ENCODE measurements around the gene YBX1.
"Not testable (repeated sequence)": the region's sequence is repeated elsewhere in the genome, so short reads cannot be mapped to it uniquely, and the experiment has no call there.

The YBX1 gene

GRCh38 chr1:42713293-42713692 lies 31.1 kb downstream of the YBX1 start:
- FAIRE-seq (no peak), DNase-seq (ENCODE audit: insufficient read length, low spot score) (no peak)
- TF ChIP-seq TAF1 (IDR thresholded peaks at IDR 0.05; ENCODE audit: low read depth, low read length) = no peak
- no peak for TF ChIP-seq SPI1 (IDR thresholded peaks at IDR 0.05; ENCODE audit: low read depth, low read length)
- no peak for TF ChIP-seq POLR2A (IDR thresholded peaks at IDR 0.05; ENCODE audit: low read depth, low read length)
- TF ChIP-seq PAX5 (IDR thresholded peaks at IDR 0.05; ENCODE audit: insufficient read depth, low read length, severe bottlenecking) = no peak
- no peak for TF ChIP-seq POLR2AphosphoS5 (IDR thresholded peaks at IDR 0.05; ENCODE audit: low read depth, low read length)
- TF ChIP-seq POU2F2 (IDR thresholded peaks at IDR 0.05; ENCODE audit: low read depth, low read length) = no peak

DNA sequence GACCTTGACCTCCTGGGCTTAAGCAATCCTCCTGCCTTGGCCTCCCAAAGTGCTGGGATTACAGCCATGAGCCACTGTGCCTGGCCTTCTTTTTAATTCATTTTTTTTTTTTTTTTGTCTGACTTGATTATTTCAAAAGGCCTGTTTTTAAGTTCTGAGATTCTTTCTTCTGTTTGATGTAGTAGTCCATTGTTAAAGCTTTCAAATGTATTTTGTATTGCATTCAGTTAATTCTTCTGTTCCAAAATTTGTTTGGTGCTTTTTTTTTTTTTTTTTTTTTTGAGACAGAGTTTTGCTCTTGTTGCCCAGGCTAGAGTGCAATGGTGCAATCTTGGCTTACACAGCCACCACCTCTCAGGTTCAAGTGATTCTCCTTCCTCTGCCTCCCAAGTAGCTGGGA lies 32.2 kb downstream of the YBX1 start:
- not testable (repeated sequence) for FAIRE-seq; DNase-seq (ENCODE audit: insufficient read length, low spot score)

DNA sequence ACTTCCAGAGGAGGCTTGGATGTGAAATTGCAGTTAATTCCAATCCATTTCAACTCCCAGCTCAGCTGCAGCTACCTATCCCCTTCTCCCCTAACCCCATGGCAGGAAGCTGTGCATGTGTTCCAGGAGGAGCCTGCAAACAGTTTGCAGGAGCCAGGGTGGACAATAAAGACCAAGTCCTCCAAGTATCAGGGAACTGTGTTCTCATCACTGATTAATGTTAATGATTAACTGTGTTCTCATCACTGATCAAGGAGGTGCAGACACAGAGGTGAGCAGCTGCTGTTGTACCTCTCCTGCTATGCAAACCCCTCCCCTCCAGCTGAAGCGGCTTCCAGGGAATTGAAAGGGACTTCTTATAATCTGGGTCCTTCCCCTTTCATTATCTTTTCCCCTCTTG lies 38.6 kb downstream of the YBX1 start:
- no peak for FAIRE-seq
- TF ChIP-seq POLR2AphosphoS5 (IDR thresholded peaks at IDR 0.05; ENCODE audit: low read depth, low read length) = no peak
- TF ChIP-seq PAX5 (IDR thresholded peaks at IDR 0.05; ENCODE audit: insufficient read depth, low read length, severe bottlenecking) = no peak
- no peak for TF ChIP-seq TAF1 (IDR thresholded peaks at IDR 0.05; ENCODE audit: low read depth, low read length)
- TF ChIP-seq POLR2A (IDR thresholded peaks at IDR 0.05; ENCODE audit: low read depth, low read length) = no peak
- TF ChIP-seq SPI1 (IDR thresholded peaks at IDR 0.05; ENCODE audit: low read depth, low read length) = no peak
- TF ChIP-seq POU2F2 (IDR thresholded peaks at IDR 0.05; ENCODE audit: low read depth, low read length) = no peak
- no peak for DNase-seq (ENCODE audit: insufficient read length, low spot score)

DNA sequence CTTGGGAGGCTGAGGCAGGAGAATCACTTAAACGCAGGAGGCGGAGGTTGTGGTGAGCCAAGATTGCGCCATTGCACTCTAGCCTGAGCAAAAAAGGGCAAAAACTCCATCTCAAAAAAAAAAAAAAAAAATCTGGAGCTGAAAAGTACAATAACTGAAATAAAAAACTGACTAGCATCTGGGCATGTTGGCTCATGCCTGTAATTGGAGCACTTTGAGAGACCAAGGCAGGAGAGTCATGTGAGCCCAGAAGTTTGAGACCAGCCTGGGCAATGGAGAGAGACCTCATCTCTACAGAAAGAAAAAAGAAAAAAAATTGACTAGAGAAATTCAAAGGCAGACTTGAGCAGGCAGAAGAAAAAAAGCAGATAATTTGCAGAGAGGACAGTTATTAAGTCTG lies 39.7 kb downstream of the YBX1 start:
- TF ChIP-seq SPI1 (IDR thresholded peaks at IDR 0.05; ENCODE audit: low read depth, low read length) (no peak), PAX5 (IDR thresholded peaks at IDR 0.05; ENCODE audit: insufficient read depth, low read length, severe bottlenecking) (no peak), TAF1 (IDR thresholded peaks at IDR 0.05; ENCODE audit: low read depth, low read length) (no peak), POLR2AphosphoS5 (IDR thresholded peaks at IDR 0.05; ENCODE audit: low read depth, low read length) (no peak), POU2F2 (IDR thresholded peaks at IDR 0.05; ENCODE audit: low read depth, low read length) (no peak)
- no peak for FAIRE-seq
- DNase-seq (ENCODE audit: insufficient read length, low spot score) = no peak

DNA sequence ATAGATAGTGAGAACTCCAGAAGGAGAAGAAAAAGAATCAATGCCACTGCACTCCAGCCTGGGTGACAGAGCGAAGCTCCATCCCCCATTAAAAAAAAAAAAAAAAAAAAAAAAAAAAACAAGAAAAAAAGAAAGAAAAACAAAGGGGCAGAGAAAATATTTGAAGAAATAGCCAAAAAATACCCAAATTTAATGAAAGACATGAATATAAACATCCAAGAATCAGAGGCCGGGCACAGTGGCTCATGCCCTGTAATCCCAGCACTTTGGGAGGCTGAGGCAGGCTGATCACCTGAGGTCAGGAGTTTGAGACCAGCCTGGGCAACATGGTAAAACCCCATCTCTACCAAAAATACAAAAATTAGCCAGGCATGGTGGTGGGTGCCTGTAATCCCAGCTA lies 40.2 kb downstream of the YBX1 start:
- not testable (repeated sequence) for FAIRE-seq; DNase-seq (ENCODE audit: insufficient read length, low spot score)

DNA sequence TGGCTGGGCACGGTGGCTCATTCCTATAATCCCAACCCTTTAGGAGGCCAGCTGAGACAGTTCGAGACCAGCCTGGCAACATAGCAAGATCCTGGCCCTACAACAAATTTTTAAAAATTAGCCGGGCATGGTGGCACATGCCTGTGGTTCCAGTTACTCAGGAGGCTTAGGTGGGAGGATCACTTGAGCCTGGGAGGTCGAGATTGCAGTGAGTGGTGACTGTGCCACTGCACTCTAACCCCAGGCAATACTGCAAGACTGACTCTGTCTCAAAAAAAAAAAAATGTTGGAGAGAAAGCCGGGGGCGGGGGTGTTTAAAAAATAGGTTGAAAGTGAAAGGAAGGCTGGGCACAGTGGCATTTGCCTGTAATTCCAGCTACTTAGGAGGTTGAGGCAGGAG lies 41.3 kb downstream of the YBX1 start:
- FAIRE-seq (no peak), DNase-seq (ENCODE audit: insufficient read length, low spot score) (no peak)
- TF ChIP-seq POLR2A (IDR thresholded peaks at IDR 0.05; ENCODE audit: low read depth, low read length) (no peak), PAX5 (IDR thresholded peaks at IDR 0.05; ENCODE audit: insufficient read depth, low read length, severe bottlenecking) (no peak), POU2F2 (IDR thresholded peaks at IDR 0.05; ENCODE audit: low read depth, low read length) (no peak), POLR2AphosphoS5 (IDR thresholded peaks at IDR 0.05; ENCODE audit: low read depth, low read length) (no peak), SPI1 (IDR thresholded peaks at IDR 0.05; ENCODE audit: low read depth, low read length) (no peak), TAF1 (IDR thresholded peaks at IDR 0.05; ENCODE audit: low read depth, low read length) (no peak)

GRCh38 chr1:42725820-42726219 lies 43.6 kb downstream of the YBX1 start:
- FAIRE-seq; DNase-seq (ENCODE audit: insufficient read length, low spot score): not testable (repeated sequence)

GRCh38 chr1:42730002-42730401 lies 47.8 kb downstream of the YBX1 start:
- no peak for TF ChIP-seq SPI1 (IDR thresholded peaks at IDR 0.05; ENCODE audit: low read depth, low read length)
- no peak for TF ChIP-seq PAX5 (IDR thresholded peaks at IDR 0.05; ENCODE audit: insufficient read depth, low read length, severe bottlenecking)
- no peak for TF ChIP-seq POLR2AphosphoS5 (IDR thresholded peaks at IDR 0.05; ENCODE audit: low read depth, low read length)
- no peak for TF ChIP-seq TAF1 (IDR thresholded peaks at IDR 0.05; ENCODE audit: low read depth, low read length)
- FAIRE-seq (no peak), DNase-seq (ENCODE audit: insufficient read length, low spot score) (no peak)

GRCh38 chr1:42730988-42731387 lies 48.8 kb downstream of the YBX1 start:
- TF ChIP-seq POU2F2 (IDR thresholded peaks at IDR 0.05; ENCODE audit: low read depth, low read length) = 0 out of 2 replicates have a peak, but pooled peaks have one; percentile 10
- TF ChIP-seq SPI1 (IDR thresholded peaks at IDR 0.05; ENCODE audit: low read depth, low read length) = no peak
- FAIRE-seq (peak; percentile 41), DNase-seq (ENCODE audit: insufficient read length, low spot score) (no peak)

- DNase-seq (ENCODE audit: insufficient read length, low spot score) (no peak), FAIRE-seq (no peak)
- TF ChIP-seq POLR2AphosphoS5 (IDR thresholded peaks at IDR 0.05; ENCODE audit: low read depth, low read length) (no peak), POU2F2 (IDR thresholded peaks at IDR 0.05; ENCODE audit: low read depth, low read length) (no peak), PAX5 (IDR thresholded peaks at IDR 0.05; ENCODE audit: insufficient read depth, low read length, severe bottlenecking) (no peak), SPI1 (IDR thresholded peaks at IDR 0.05; ENCODE audit: low read depth, low read length) (no peak), TAF1 (IDR thresholded peaks at IDR 0.05; ENCODE audit: low read depth, low read length) (no peak), POLR2A (IDR thresholded peaks at IDR 0.05; ENCODE audit: low read depth, low read length) (no peak)
These were observed 49.4 kb downstream of the YBX1 start for GRCh38 chr1:42731585-42731984.

- no peak for FAIRE-seq
- TF ChIP-seq PAX5 (IDR thresholded peaks at IDR 0.05; ENCODE audit: insufficient read depth, low read length, severe bottlenecking) (no peak), POLR2A (IDR thresholded peaks at IDR 0.05; ENCODE audit: low read depth, low read length) (no peak), TAF1 (IDR thresholded peaks at IDR 0.05; ENCODE audit: low read depth, low read length) (no peak), POLR2AphosphoS5 (IDR thresholded peaks at IDR 0.05; ENCODE audit: low read depth, low read length) (no peak), SPI1 (IDR thresholded peaks at IDR 0.05; ENCODE audit: low read depth, low read length) (no peak), POU2F2 (IDR thresholded peaks at IDR 0.05; ENCODE audit: low read depth, low read length) (no peak)
These were observed 50.0 kb downstream of the YBX1 start for GRCh38 chr1:42732126-42732680.

More at GRCh38 chr1:42732126-42732680, 50.0 kb downstream of the YBX1 start:
- no peak for DNase-seq (ENCODE audit: insufficient read length, low spot score)
